GM18868 (cell line): Measurements from ENCODE around the gene SYNJ1.
"Not testable (repeated sequence)": the region's sequence is repeated elsewhere in the genome, so short reads cannot be mapped to it uniquely, and the experiment has no call there.

ENCODE experiments used
- ATAC-seq: cut with Tn5 transposase; IDR thresholded peaks from one replicate; pipeline ENCODE4 v1.9.1; 2021; ENCODE audit warnings: mild to moderate bottlenecking, moderate library complexity; ENCODE audit not compliant: unreplicated experiment

Gene SYNJ1

GRCh38 chr21:32739946-32740345, 12.1 kb upstream of the SYNJ1 start:
- ATAC-seq = no peak

GRCh38 chr21:32736083-32736482, 8.3 kb upstream of the SYNJ1 start:
- not testable (repeated sequence) for ATAC-seq

- ATAC-seq = no peak
Observed at GRCh38 chr21:32735524-32735923, 7.7 kb upstream of the SYNJ1 start.

GRCh38 chr21:32733990-32734613, 6.3 kb upstream of the SYNJ1 start:
- ATAC-seq = no peak

- ATAC-seq = no peak
Observed at GRCh38 chr21:32733356-32733755, 5.5 kb upstream of the SYNJ1 start.

GRCh38 chr21:32732544-32732943, 4.7 kb upstream of the SYNJ1 start:
- no peak for ATAC-seq

- no peak for ATAC-seq
Observed at GRCh38 chr21:32728848-32729247, 1.0 kb upstream of the SYNJ1 start.

GRCh38 chr21:32728456-32728839, 635 bp upstream of the SYNJ1 start:
- ATAC-seq = no peak

- ATAC-seq = peak; percentile 16
Observed at GRCh38 chr21:32726839-32727686, 750 bp downstream of the SYNJ1 start.

GRCh38 chr21:32719085-32719484, 8.7 kb downstream of the SYNJ1 start:
- no peak for ATAC-seq

- ATAC-seq = no peak
Observed at GRCh38 chr21:32717851-32718316, 9.9 kb downstream of the SYNJ1 start.

GRCh38 chr21:32716486-32716885, 11.3 kb downstream of the SYNJ1 start:
- ATAC-seq = no peak

- no peak for ATAC-seq
Observed at GRCh38 chr21:32713726-32714125, 14.1 kb downstream of the SYNJ1 start.

- no peak for ATAC-seq
Observed at GRCh38 chr21:32712641-32713040, 15.2 kb downstream of the SYNJ1 start.

- ATAC-seq = peak; percentile 100
Observed at GRCh38 chr21:32712043-32712442, 15.8 kb downstream of the SYNJ1 start.

- no peak for ATAC-seq
Observed at GRCh38 chr21:32710987-32711386, 16.8 kb downstream of the SYNJ1 start.

GRCh38 chr21:32710069-32710784, 17.6 kb downstream of the SYNJ1 start:
- no peak for ATAC-seq

GRCh38 chr21:32708069-32708468, 19.7 kb downstream of the SYNJ1 start:
- no peak for ATAC-seq

GRCh38 chr21:32705901-32706300, 21.9 kb downstream of the SYNJ1 start:
- ATAC-seq = no peak

- ATAC-seq = no peak
Observed at GRCh38 chr21:32705139-32705538, 22.7 kb downstream of the SYNJ1 start.

- no peak for ATAC-seq
Observed at GRCh38 chr21:32702702-32703101, 25.1 kb downstream of the SYNJ1 start.
